CD4-positive, alpha-beta memory T cell (primary cell): Measurements from ENCODE around the gene HOXB1. TPM values are rescaled to one million over a fixed set of nuclear protein-coding genes. Genes with fewer than 3 reads are reported as not detected.
A peak's percentile ranks its signal among the peaks of the same experiment; 100 is the strongest.
"Not testable (repeated sequence)": the region's sequence is repeated elsewhere in the genome, so short reads cannot be mapped to it uniquely, and the experiment has no call there.

Source experiments
- CTCF ChIA-PET: fragments of 350-600 bp; sonication (Branson Sonifier 250); formaldehyde crosslinking; loops from one replicate; lab custom pipeline; 2021; ENCODE audit warnings: inconsistent platforms; ENCODE audit not compliant: partially characterized antibody; lab: Charles Lee
- POLR2A ChIA-PET: fragments of 350-600 bp; sonication (Branson Sonifier 250); formaldehyde crosslinking; loops from one replicate; lab custom pipeline; 2021; ENCODE audit not compliant: partially characterized antibody; lab: Charles Lee
- DNase-seq, 5 donors: peaks; one replicate each; pipeline versions ENCODE4 v3.0.0 to v3.0.0-alpha.2; 2020 to 2022; ENCODE audit warnings: mixed read lengths in 1 of 5
- H3K27ac ChIP-seq: one replicate; pipeline ENCODE4 v1.7.0; 2013; ENCODE audit warnings: low read depth, low read length
- H3K27me3 ChIP-seq: 2 replicates; pipeline ENCODE4 v1.7.0; 2013; ENCODE audit warnings: mild to moderate bottlenecking, low read length, moderate library complexity; ENCODE audit not compliant: insufficient read depth
- H3K36me3 ChIP-seq: 2 replicates; pipeline ENCODE4 v1.7.0; 2013; ENCODE audit warnings: mild to moderate bottlenecking, low read length, moderate library complexity; ENCODE audit not compliant: insufficient read depth
- H3K4me1 ChIP-seq: 2 replicates; pipeline ENCODE4 v1.7.0; 2013; ENCODE audit warnings: mild to moderate bottlenecking, low read length, moderate library complexity; ENCODE audit not compliant: insufficient read depth
- H3K4me3 ChIP-seq, 2 donors: one replicate each; pipeline ENCODE4 v1.7.0; 2013; ENCODE audit warnings: low read length in 2 of 2, mild to moderate bottlenecking in 1 of 2
- H3K9me3 ChIP-seq, 2 donors: one replicate each; pipeline ENCODE4 v1.7.0; 2013; ENCODE audit warnings: low read length in 2 of 2, control low read depth in 1 of 2; ENCODE audit not compliant: control insufficient read depth in 1 of 2
- H3K27ac Mint-ChIP-seq, 7 donors: one replicate each; pipeline ENCODE4 v1.8.0; 2020 to 2021; ENCODE audit warnings: mixed read lengths in 7 of 7, mild to moderate bottlenecking in 6 of 7, inconsistent platforms in 3 of 7, moderate library complexity in 3 of 7
- H3K27me3 Mint-ChIP-seq, 2 donors: one replicate each; pipeline ENCODE4 v1.8.0; 2020 to 2021; ENCODE audit warnings: mixed read lengths in 2 of 2
- H3K36me3 Mint-ChIP-seq, 2 donors: one replicate each; pipeline ENCODE4 v1.8.0; 2020 to 2021; ENCODE audit warnings: mixed read lengths in 2 of 2, inconsistent platforms in 1 of 2, mild to moderate bottlenecking in 1 of 2
- H3K4me1 Mint-ChIP-seq, 4 donors: one replicate each; pipeline ENCODE4 v1.8.0; 2020 to 2021; ENCODE audit warnings: mixed read lengths in 4 of 4, mild to moderate bottlenecking in 1 of 4
- H3K4me3 Mint-ChIP-seq, 8 donors: one replicate each; pipeline ENCODE4 v1.8.0; 2020 to 2021; ENCODE audit warnings: mixed read lengths in 8 of 8, mild to moderate bottlenecking in 7 of 8, moderate library complexity in 6 of 8, inconsistent platforms in 3 of 8
- H3K9me3 Mint-ChIP-seq, 8 donors: one replicate each; pipeline ENCODE4 v1.8.0; 2020 to 2021; ENCODE audit warnings: mixed read lengths in 8 of 8, mild to moderate bottlenecking in 5 of 8, inconsistent platforms in 3 of 8, moderate library complexity in 1 of 8
- intact Hi-C: fragments of 100-400 bp; cut with micrococcal nuclease; formaldehyde crosslinking; loops from one replicate; pipeline ENCODE4 v1.15.1; 2023
- polyA plus RNA-seq, 2 donors: library from polyadenylated mRNA; unstranded; fragments of 300-500 nt; fragmentation: Illumina TruSeq; gene quantifications; one replicate each; pipeline ENCODE4 v1.2.3, GENCODE V29; 2021
- total RNA-seq, 2 experiments: library from RNA; stranded (reverse); gene quantifications; one replicate each; pipeline ENCODE4 v1.2.3, GENCODE V29; 2021

HOXB1 gene
- total and polyA plus RNA-seq, 4 experiments from 2014 or later, result not detected

DNA sequence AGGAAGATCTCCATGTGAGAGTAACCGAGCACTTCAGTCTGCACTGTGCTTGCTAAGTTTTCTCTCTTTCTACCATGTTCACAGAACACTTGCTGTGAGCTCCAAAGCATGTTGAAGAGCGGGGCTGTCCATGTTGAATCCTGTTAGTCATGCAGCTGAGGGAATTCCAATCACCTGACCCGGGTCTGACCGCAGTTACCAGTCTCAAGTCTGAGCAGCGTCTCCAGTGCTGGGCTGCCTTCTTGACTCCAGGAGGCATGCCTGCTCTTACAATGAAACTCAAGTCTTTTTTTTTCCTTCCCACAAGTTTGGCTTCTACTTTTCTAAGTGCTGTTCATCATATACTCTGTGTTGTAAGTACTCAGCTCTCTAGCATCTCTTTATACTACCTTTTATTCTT lies 44.3 kb downstream of the HOXB1 start:
- Histone ChIP-seq H3K9me3 (no peaks in the 10 kb centered on the region), H3K36me3 (no peaks in the 10 kb centered on the region), H3K27ac (no peak overlapping the region), H3K4me3 (no peak overlapping the region), H3K27me3 (no peaks in the 10 kb centered on the region), H3K4me1 (peaks cover 18% of the 10 kb centered on the region)
- POLR2A ChIA-PET, result no interaction called here
- no peak for DNase-seq
- intact Hi-C loops, result no loop called here
- Mint-ChIP-seq H3K9me3 (no peaks in the 10 kb centered on the region), H3K27ac (no peak overlapping the region), H3K4me3 (no peak overlapping the region), H3K36me3 (no peaks in the 10 kb centered on the region), H3K4me1 (peaks cover 9 to 23% (median 17%) of the 10 kb centered on the region in 4 donors), H3K27me3 (peaks cover 0 to 1% of the 10 kb centered on the region in 2 donors)
- CTCF ChIA-PET, result interaction anchor here (1.3 kb wide), 1 partner anchor 107 kb away, joined by 3 read pairs; the partner anchor contains the start of gene HOXB5

DNA sequence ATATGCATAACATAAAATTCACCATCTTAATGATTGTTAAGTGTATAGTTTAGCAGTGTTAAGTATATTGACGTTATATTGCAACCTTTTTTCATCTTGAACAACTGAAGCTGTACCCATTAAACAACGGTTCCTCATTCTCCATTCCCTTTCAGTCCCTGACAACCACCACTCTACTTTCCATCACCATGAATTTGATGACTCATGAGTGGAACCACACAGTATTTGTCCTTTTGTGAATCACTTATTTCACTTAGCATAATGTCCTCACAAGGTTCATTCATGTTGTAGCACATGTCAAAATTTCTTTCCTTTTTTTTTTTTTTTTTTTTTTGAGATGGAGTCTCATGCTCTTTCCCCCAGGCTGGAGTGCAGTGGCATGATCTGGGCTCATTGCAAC lies 46.0 kb downstream of the HOXB1 start:
- Histone ChIP-seq H3K27ac (no peak overlapping the region), H3K9me3 (no peaks in the 10 kb centered on the region), H3K4me3 (no peak overlapping the region), H3K36me3 (no peaks in the 10 kb centered on the region), H3K4me1 (peaks cover 17% of the 10 kb centered on the region), H3K27me3 (no peaks in the 10 kb centered on the region)
- no peak for DNase-seq
- ChIA-PET POLR2A (no interaction called here), CTCF (interaction anchor here (0.7 kb wide), 1 partner anchor 134 kb away, joined by 3 read pairs; no protein-coding TSS in a partner anchor)
- H3K4me1 Mint-ChIP-seq, result peaks cover 9 to 23% (median 17%) of the 10 kb centered on the region in 4 donors
- intact Hi-C loops, result no loop called here
- H3K36me3 Mint-ChIP-seq, result no peaks in the 10 kb centered on the region
- no peaks in the 10 kb centered on the region for H3K9me3 Mint-ChIP-seq
- no peak overlapping the region for H3K4me3 Mint-ChIP-seq
- H3K27me3 Mint-ChIP-seq, result peaks cover 0 to 1% of the 10 kb centered on the region in 2 donors
- no peak overlapping the region for H3K27ac Mint-ChIP-seq

DNA sequence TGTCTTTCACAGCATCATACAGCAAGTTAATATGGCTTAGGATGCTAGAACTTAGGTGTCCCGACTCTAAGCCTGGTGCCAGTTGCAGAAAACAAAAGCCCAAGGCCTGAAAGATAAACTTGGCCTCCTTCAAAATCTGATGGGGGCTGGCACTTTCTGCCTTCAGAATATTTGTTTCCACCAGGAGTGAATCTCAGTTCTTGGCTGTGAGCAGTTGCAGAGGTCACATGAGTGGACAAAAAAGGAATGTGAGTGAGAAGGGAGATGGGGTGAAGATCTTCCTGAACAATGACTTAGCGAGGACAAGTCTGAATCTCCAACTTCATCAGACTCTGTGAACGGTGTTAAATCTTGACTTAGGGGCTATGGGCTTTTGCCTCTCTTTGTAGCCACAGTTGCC lies 46.6 kb downstream of the HOXB1 start:
- H3K9me3 ChIP-seq, result no peaks in the 10 kb centered on the region
- no peak overlapping the region for H3K27ac Mint-ChIP-seq
- H3K4me3 Mint-ChIP-seq, result no peak overlapping the region
- H3K4me1 Mint-ChIP-seq, result peaks cover 9 to 23% (median 17%) of the 10 kb centered on the region in 4 donors
- CTCF ChIA-PET, result no interaction called here
- intact Hi-C loops, result no loop called here
- no peak for DNase-seq
- no peaks in the 10 kb centered on the region for H3K36me3 Mint-ChIP-seq
- POLR2A ChIA-PET, result interaction anchor here (0.6 kb wide), 1 partner anchor 33 kb away, joined by 3 read pairs; no protein-coding TSS in a partner anchor
- peaks cover 17% of the 10 kb centered on the region for H3K4me1 ChIP-seq
- no peak overlapping the region for H3K27ac ChIP-seq
- no peaks in the 10 kb centered on the region for H3K27me3 ChIP-seq
- H3K9me3 Mint-ChIP-seq, result no peaks in the 10 kb centered on the region
- H3K27me3 Mint-ChIP-seq, result no peaks in the 10 kb centered on the region
- no peaks in the 10 kb centered on the region for H3K36me3 ChIP-seq
- no peak overlapping the region for H3K4me3 ChIP-seq

DNA sequence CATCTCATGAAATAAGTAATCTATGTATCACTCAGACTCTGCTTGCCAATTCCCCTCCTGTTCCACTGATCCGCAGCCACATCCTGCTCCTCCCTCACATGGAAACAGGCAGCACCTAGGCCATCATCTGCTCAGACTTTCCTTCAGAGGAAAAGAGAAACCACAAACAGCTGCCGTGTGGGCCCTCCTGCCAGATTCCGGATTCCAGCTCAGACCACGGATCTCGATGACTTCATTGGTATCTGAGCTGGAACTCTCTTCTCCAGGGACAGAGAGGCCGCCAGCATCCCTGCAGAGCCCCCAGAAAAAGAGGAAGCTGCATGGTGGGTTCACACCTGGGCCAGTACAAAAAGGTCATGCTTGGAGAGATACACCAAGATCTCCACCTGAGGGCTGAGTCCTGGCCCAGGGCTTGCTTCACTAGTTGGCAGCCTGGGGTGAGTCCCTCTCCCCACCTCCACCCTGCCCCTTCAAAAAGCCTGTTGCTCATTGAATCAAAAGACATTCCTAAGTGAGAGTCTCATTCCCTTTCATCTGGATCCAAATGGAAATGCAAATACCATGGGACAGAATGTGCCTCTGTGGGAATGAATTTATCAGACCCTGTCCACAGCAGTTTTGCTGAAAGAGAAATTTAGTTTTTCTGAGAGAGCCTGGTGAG lies 47.2 kb downstream of the HOXB1 start:
- H3K27me3 Mint-ChIP-seq, result no peaks in the 10 kb centered on the region
- H3K9me3 Mint-ChIP-seq, result no peaks in the 10 kb centered on the region
- H3K36me3 ChIP-seq, result no peaks in the 10 kb centered on the region
- peaks cover 5 to 22% (median 15%) of the 10 kb centered on the region in 4 donors for H3K4me1 Mint-ChIP-seq
- H3K27me3 ChIP-seq, result no peaks in the 10 kb centered on the region
- peak in 1 of 5 donors; percentile 51 for DNase-seq
- H3K27ac Mint-ChIP-seq, result peak overlapping the region in 3 of 7 donors; percentile 15 to 39 (median 35)
- H3K4me1 ChIP-seq, result peaks cover 13% of the 10 kb centered on the region
- H3K4me3 ChIP-seq, result no peak overlapping the region
- POLR2A ChIA-PET, result interaction anchor here (0.6 kb wide), 1 partner anchor 33 kb away, joined by 3 read pairs; no protein-coding TSS in a partner anchor
- intact Hi-C loops, result no loop called here
- no peak overlapping the region for H3K4me3 Mint-ChIP-seq
- CTCF ChIA-PET, result interaction anchor here (0.6 to 1.1 kb wide), 3 partner anchors 9 to 109 kb away, joined by 3 to 6 read pairs (median 4); partner anchors contain the start of gene HOXB5
- H3K9me3 ChIP-seq, result no peaks in the 10 kb centered on the region
- no peaks in the 10 kb centered on the region for H3K36me3 Mint-ChIP-seq
- no peak overlapping the region for H3K27ac ChIP-seq

DNA sequence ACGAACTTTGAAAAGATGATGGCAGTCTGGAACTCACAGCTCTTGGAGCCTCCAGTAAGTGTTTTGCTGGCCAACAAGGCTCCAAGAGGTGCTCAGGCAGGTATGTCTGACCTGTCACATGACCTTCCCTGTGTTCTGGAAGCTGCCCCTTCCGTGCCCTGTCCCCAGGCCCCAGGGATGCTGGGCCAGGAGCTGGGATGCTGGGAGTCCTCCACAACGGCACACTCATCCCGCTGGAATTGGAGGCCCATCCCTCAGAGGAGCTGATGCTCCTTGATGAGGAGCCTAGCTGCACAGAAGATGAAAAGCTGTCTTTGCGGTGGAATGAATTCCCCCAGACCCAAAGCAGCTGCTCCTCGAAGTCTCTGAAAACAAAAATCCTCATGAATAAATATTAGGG lies 47.8 kb downstream of the HOXB1 start:
- no peaks in the 10 kb centered on the region for H3K9me3 Mint-ChIP-seq
- intact Hi-C loops, result no loop called here

DNA sequence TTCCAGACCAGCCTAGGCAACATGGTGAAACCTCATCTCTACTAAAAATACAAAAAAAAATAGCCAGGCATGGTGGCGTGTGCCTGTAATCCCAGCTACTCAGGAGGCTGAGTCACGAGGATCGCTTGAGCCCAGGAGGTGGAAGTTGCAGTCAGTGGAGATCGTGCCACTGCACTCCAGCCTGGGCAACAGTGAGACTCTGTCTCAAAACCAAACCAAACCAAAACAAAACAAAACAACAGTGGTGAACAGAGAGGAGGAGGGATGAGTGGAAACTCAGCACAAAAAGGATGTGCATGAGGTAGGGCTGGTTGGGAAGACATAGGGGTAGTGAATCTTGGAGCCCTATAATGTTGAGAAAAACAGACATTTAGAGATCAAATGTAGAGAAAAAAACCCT lies 48.5 kb downstream of the HOXB1 start:
- H3K27ac Mint-ChIP-seq, H3K4me3 ChIP-seq, H3K36me3 Mint-ChIP-seq, intact Hi-C loops, H3K27ac ChIP-seq, DNase-seq, H3K9me3 ChIP-seq, H3K4me3 Mint-ChIP-seq, CTCF ChIA-PET, H3K36me3 ChIP-seq, H3K9me3 Mint-ChIP-seq, H3K27me3 Mint-ChIP-seq, POLR2A ChIA-PET, H3K27me3 ChIP-seq: not testable (repeated sequence)
- peaks cover 10% of the 10 kb centered on the region for H3K4me1 ChIP-seq
- H3K4me1 Mint-ChIP-seq, result peaks cover 6 to 21% (median 13%) of the 10 kb centered on the region in 4 donors

More for the DNA sequence above, 47.8 kb downstream of the HOXB1 start:
- Mint-ChIP-seq H3K36me3 (no peaks in the 10 kb centered on the region), H3K4me1 (peaks cover 6 to 22% (median 12%) of the 10 kb centered on the region in 4 donors), H3K4me3 (no peak overlapping the region), H3K27ac (peak overlapping the region in 1 of 7 donors; percentile 15), H3K27me3 (no peaks in the 10 kb centered on the region)
- H3K4me3 ChIP-seq, result no peak overlapping the region
- H3K27ac ChIP-seq, result no peak overlapping the region
- CTCF ChIA-PET, result interaction anchor here (0.6 to 1.1 kb wide), 3 partner anchors 10 to 110 kb away, joined by 3 to 6 read pairs (median 4); partner anchors contain the start of gene HOXB5
- POLR2A ChIA-PET, result no interaction called here
- no peaks in the 10 kb centered on the region for H3K9me3 ChIP-seq
- no peaks in the 10 kb centered on the region for H3K36me3 ChIP-seq
- H3K4me1 ChIP-seq, result peaks cover 10% of the 10 kb centered on the region
- no peaks in the 10 kb centered on the region for H3K27me3 ChIP-seq
- DNase-seq, result no peak

DNA sequence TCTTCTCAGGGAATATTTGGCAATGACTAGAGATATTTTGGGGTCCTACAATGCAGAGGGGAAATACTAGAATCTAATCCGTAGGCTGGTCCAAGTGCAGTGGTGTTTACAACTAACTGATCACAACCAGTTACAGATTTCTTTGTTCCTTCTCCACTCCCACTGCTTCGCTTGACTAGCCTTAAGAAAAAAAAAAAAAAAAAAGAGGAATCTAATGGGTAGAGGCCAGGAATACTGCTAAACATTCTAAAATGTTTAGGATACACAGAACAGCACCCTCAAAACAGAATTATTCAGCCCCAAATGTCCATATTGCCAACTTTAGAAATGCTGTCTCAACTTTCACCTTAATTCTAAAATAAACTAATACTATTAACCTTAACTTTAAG lies 51.8 kb downstream of the HOXB1 start:
- Mint-ChIP-seq H3K4me1 (peaks cover 5 to 18% (median 11%) of the 10 kb centered on the region in 4 donors), H3K27me3 (peaks cover 0 to 1% of the 10 kb centered on the region in 2 donors), H3K27ac (no peak overlapping the region), H3K36me3 (no peaks in the 10 kb centered on the region), H3K4me3 (no peak overlapping the region), H3K9me3 (no peaks in the 10 kb centered on the region)
- ChIA-PET POLR2A (no interaction called here), CTCF (no interaction called here)
- intact Hi-C loops, result no loop called here
- Histone ChIP-seq H3K27me3 (no peaks in the 10 kb centered on the region), H3K27ac (no peak overlapping the region), H3K4me1 (peaks cover 10% of the 10 kb centered on the region), H3K4me3 (no peak overlapping the region), H3K9me3 (no peaks in the 10 kb centered on the region), H3K36me3 (no peaks in the 10 kb centered on the region)
- DNase-seq, result no peak
